Stimulated activated CD4-positive, alpha-beta T cell treated with anti-CD3 and anti-CD28 coated beads, Interleukin-2, amount 100 ng/mL, for 48 hours (primary cell): ENCODE data around the gene SLC29A2.

Experiments
- DNase-seq, 2 donors: peaks; one replicate each; pipeline ENCODE4 v3.0.0-alpha.2; 2020

SLC29A2 gene, protein sequence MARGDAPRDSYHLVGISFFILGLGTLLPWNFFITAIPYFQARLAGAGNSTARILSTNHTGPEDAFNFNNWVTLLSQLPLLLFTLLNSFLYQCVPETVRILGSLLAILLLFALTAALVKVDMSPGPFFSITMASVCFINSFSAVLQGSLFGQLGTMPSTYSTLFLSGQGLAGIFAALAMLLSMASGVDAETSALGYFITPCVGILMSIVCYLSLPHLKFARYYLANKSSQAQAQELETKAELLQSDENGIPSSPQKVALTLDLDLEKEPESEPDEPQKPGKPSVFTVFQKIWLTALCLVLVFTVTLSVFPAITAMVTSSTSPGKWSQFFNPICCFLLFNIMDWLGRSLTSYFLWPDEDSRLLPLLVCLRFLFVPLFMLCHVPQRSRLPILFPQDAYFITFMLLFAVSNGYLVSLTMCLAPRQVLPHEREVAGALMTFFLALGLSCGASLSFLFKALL

DNA sequence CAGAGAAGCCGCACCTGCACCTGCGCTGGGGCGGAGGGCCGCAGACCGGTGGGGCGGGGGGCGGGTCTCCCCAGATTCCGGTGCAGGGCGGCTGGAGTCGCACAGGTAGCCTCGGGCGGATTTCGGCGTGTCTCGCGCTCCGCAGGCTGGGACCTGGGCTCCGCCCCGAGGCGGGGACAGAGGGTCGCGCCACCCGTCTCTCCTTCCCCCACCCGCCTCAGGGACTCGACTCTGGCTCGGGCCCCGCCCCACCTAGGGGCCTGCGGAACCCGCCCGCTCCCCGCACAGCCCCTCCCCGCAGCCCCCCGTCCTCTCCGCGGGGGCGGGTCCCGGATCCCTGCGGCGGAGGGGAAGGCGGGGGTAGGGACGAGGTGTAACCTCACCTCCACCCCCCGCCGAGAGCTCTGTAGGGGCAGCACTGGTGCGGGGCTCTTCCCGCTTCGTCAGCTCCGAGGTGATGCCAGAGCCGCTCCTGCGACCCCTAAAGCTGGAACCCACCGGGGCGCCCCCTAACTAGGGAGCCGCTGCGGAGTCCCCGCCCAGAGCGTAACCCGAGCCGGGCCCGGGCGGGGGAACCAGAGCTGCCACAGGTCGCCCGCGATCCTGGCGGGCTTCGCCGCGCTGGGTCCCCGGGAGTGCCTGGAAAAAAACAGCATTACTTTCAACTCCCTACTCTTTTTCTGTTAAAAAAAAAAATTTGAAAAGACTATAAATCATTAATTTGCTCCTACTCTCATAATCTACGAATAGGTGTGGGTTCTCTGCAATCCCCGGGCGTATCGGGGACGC lies at the start of gene SLC29A2:
Gene SLC29A2 (minus strand): TSS at position 134 of the 789 bp plus-strand sequence. CDS start 169 bp downstream, outside the sequence.
- DNase-seq: peak; percentile 54 to 74

DNA sequence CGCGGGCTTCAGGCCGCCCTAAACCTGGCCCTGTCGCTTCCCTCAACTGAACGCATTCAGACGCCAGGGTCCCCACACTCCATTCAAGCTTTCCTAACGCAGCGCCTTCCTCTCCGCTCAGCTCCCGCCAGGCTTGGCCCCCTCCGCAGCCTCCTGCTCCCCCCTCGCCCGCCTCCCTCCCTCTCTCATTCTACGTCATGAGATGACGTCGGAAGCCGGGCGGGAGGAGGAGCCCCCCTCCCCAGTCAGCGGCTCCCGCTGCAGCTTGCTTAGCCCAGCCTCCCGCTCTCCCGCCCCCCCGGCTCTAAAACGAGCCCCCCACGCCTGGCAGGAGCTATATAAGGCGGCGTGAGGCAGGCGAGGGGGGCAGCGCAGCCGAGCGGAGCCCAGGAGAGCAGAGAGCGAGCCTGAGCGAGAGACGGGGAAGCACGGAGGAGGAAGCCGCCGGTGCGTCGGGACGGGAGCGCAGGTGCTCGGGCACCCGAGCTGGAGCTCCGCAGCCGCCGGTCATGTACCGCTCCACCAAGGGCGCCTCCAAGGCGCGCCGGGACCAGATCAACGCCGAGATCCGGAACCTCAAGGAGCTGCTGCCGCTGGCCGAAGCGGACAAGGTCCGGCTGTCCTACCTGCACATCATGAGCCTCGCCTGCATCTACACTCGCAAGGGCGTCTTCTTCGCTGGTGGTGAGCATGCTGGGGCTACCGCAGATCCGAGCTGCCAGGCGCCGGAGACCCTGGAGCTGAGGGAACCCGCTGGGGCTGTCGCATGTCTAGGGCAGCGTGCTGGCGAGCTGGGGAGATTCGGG lies 49.3 kb upstream of the SLC29A2 start, which contains the start of gene NPAS4:
Gene NPAS4 (plus strand): TSS at position 365 of the 806 bp plus-strand sequence. CDS start 145 bp downstream, at position 510.
- no peak for DNase-seq

DNA sequence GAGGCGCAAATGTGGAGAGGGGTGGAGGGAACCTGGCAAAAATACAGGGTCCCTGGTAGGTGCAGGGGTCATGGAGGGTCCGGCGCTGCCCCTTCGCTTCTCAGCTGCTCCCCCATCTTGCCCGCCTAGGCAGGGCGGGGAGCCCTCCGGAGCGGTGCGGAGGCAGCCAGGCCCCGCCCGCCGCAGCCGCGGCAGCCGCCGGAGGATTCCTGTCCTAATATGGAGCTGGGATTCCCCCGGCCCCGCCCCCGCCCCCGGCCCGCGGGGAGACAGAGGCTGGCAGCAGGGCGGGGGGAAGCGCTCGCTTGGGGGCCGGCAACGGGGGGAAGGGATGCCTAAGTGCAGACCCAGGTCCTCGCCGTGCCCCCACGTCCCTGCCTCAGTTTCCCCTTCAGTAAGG lies 48.3 kb upstream of the SLC29A2 start:
- no peak for DNase-seq

DNA sequence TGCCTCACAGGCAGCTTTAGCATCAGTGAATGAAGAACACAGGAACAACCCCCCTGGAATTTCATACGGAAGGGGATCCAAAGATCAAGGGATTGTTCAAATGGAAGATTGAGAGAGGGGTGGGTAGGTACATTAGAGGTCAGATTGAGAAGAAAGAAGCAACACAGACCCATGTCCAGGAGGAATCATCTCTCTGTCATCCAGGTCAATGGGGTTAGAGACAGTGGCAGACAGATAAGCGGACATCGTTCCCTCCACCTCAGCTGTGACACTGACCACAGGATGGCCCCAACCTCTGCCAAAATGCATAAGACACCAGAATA lies 47.4 kb upstream of the SLC29A2 start:
- no peak for DNase-seq

DNA sequence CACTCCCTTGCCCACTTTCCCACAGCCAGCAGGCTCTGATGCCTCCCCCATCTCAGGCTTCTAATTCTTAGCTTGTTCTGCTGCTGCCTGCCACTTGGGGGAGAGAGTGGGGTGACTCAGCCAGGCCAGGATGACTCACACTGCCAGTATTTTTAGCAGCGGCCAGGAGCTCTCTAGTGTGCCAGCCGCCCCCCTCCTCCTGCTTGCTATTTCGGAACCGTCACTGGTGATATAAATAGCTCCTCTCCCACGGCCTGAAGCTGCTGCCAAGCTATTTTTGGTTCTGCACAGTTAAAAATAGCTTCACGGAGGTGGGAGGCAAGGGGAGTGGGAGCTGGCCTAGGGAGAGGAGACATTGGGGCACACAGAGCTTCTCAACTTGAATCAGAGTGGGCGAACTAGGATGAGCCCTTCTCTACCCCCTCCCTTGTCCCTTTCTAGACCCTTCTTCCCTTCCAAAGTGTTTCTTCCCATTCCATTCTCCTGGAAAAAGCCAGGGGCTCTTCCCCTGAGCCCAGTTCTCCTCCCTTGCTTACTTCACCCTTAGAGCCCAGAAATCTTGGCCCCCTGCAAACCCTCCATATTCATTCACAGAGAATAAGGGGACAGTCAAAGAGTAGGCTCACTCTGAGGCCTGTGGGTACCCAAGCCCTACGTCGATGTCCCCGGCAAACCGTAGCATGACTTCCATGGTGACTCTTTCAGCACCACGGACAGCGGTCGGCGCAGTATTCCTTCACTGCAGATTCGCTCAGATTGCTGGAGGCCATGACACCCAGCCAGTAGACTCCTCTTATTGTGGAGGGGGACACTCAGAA lies 46.8 kb upstream of the SLC29A2 start:
- peak; percentile 58 to 66 for DNase-seq

DNA sequence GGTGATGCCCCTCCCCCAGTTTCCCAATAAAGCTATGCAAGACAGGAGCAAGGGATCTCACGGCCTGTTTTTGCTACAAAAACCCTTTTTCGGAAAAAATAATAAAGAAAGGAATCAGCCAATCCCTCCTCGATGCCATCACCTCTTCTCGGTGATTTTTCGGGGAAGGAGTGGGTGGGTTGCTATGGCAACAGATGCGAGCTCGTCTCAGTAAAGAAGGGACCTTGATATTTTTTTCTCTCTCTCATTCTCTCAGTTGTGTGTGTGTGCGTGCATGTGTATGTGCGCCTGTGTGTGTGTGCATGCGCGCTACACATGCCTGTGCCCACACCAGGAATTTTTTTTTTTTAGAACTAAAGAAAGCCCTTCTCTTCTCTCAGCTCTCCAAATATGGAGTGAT lies 45.4 kb upstream of the SLC29A2 start:
- DNase-seq: peak; percentile 24 to 35

DNA sequence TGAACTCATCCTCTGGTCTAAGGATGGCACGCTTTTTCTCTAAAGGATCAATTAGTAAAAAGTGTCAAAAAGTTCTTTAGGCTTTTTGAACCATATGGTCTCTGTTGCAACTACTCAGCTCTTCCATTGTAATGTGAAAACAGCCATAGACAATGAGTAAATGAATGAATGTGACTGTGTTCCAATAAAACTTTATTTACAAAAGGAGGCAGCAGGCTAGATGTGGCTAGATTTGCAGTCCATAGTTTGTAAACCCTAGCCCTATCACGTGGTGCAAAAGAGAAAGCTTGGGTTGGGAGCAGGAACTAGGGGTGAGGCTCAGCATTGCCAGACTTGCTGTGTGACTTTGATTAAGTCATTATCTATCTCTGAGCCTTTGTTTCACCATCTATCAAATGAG lies 43.9 kb upstream of the SLC29A2 start:
- no peak for DNase-seq

DNA sequence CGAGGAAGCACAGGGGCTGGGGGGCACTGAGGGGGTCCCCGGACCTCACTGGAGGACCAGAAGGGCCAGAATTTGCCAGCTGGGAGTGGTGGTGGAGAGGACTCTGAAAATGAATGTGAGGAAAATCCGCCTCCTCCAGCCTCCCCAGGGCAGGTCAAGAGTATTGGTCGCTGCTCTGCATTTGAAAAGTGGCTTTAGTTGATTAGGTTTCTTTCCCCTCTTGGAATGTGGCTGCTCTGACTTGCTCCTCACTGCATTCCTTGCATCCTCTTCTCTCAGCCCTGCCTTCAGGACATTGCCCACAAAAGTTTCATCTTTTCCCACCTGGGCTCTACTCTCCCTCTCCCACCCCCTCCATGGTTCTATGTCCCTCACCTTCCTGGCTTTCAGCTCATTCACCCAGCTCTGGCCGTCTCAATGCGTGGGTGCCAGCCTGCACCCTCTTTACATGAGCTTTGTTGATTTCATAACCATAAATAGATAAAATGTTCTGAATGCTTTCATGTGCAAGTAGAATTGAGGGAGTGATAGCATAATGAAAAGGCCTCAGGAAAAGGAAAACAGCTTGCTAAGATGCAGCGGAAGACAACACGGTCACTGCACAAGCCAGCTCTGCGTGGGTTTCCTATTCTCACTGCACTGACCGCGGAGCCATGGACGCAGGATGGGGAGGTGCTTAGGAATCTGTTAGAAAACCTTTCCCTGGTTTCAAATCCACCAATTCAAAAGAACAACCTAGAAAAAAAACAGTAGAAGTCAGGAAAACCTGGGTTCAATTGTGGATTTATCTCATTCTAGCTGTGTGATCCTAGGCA lies 42.8 kb upstream of the SLC29A2 start:
- DNase-seq: no peak

DNA sequence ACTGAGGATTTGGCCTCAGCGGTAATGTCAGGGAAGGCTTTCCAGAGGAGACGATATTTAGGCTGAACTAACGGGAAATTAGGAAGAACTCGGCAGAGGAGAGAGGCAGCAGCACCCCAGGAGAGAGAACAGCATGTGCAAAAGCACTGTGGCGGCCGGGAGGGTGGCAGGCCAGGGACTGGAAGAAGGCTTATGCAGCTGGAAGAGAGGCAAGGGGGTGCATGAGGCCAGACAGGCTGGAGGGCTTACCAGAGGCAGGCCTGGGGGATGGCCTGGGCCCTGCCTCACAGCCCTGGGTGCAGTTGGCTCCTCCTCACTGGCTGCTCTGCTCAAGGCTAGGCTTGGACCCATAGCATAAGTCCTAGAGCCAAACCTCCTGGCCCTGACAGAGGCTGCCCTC lies 41.6 kb upstream of the SLC29A2 start:
- DNase-seq: no peak

DNA sequence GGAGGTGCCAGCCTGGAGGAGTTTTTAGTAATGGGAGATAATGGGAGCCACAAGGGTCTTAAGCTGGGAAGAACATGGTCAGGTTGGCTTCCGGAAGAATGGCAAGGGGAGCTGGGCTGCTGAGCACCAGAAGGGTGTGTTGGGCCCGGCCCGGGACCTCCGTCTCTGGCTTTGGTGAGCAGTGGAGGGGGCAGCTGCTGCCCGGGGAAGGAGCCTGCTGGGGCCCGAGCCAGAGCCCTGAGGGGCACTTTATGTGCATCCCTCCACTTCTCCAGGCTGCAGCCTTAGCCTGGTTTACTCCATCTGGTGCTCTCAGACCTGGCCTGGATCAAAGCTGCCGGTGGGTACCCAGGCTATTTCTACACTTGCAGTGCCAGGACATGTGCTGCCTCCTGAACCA lies 40.5 kb upstream of the SLC29A2 start:
- no peak for DNase-seq

DNA sequence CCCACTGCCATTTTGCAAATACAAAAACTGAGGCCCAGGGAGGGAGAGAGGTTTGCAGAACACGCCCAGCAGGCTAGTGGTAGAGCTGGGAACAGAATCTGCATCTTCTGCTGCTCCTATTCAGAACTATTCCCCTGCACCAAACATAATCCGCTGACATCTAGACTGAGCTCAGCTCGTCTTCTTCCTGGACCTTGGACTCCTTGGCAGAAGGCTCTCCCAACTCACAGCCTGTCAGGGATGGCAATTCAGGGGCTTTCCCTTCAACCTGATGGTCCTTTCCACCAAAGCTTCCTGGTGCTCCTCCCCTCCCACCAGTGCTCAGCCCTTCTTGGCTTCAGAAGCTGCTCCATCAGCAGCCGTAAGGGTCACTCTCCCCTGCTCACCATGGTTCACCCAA lies 39.8 kb upstream of the SLC29A2 start:
- no peak for DNase-seq

DNA sequence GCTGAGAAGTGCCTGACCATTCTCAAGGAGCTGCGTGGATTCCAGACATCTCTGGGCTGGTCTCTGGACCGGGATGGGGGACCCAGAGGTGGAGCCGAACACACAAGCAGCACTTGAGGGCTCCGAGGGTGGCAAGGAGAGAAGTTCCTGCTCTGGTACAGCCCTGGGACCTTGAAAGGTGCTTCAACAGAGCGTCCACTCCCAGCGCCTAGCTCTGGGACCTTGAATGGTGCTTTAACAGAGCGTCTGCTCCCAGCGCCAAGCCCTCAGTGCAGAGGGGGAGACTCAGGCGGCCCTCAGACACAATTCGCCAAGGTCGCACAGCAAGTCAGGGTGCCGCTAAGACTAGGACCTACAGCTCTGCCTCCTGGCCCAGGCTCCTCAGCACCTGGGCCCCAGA lies 38.6 kb upstream of the SLC29A2 start:
- DNase-seq: no peak

DNA sequence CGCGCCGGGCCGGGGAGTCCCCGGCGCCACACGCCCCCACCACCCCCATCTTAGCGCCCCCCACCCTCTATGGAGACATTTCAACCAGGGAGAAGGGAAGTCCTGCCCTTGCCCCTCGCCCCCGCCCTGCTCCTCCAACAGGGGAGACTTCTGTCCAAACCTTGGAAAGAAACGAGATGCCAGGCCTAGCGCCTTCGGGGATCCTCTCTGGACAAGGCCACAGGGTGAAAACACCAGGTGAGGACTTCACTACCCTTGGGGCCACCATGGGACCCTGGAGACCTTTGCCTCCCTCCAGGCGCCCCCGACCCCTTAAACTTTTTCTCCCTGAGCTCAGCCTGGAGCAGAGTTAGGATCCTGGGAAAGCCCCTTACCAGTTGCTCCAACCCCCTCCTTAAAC lies 37.7 kb upstream of the SLC29A2 start:
- DNase-seq: no peak

DNA sequence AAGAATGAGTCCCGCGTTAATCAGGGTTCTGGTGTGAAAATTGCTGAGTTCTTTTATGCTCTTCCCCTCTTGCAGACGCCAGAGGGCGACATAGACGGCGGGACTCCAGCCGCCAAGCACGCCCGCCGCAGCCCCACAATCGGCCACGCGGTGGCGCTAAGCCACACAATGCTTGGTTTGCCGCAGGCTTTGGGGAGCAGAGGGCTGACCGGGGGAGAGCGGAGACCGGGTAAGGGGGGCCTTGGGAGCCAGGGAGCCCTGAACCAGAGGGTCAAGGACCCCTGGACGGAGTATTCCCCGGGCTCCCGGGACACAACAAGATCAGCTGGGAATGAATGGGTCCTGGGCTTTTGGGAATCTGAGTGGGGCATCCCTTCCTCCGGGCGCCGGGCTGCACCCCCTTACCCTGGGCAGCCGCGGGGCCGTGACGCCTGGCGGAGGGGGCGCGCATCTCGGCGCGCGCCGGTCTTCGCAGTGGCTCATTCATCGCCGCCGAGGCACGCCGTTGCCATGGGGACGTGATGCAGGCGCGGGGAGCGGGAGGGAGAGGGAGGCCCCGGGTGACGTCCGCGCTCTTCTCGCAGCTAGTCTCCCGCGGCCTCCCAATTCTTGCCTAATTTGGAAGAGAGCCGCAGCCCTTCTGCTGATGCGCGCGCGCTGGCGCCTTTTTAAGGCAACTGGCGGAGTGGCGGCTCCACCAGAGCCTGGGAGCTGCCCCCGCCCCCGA lies 37.1 kb upstream of the SLC29A2 start:
- DNase-seq: peak; percentile 99 to 100

DNA sequence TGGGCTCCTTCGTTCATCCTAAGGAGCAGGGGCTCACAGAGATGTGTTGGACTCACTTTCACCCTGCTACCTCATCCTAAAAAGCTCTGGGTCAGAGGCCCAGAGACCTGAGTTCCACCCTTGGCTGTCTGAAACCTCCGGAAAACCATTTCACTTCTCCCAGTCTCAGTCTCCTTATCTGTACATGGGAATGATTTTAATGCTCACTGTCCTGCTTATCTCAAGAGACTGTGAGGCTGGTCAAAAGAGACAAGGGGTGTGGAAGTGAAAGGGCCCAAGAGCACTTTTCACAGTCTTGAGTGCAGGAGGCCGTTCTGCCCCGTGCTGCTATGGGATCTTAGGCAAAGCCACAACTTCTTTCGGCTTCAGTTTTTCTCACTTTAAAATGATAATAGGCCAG lies 36.1 kb upstream of the SLC29A2 start:
- DNase-seq: no peak

DNA sequence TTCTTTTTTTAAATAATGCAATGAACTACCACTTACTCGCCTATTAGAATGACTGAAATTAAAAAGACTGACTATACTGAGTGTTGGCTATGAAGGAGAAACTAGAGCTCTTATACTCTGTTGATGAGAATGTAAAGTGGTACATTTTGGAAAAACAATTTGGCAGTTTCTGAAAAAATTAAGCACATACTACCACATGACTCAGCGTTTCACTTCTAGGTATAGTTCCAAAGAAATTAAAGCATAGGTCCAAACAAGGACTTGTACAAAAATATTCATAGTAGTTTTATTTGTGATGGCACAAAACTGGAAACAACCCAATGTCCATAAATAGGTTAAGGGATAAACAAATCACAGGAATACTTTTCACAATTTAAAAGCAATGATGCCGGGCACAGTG lies 22.4 kb upstream of the SLC29A2 start:
- DNase-seq: no peak

DNA sequence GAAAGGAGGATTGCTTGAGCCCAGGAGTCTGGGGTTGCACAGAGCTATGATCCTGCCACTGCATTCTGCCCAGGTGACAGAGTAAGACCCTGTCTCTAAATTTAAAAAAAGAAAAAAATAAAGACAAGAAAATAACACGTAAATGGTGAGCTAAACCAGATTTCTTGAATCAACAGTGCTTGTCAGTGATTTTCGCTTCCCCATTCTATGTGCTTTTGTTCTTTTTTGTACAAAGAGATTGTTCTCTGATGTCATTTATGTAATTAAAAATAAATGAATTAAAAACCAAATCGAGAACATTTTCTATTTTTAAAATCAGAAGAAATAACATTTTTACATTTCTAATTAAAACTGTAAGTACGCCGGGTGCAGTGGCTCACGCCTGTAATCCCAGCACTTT lies 19.8 kb upstream of the SLC29A2 start:
- no peak for DNase-seq

DNA sequence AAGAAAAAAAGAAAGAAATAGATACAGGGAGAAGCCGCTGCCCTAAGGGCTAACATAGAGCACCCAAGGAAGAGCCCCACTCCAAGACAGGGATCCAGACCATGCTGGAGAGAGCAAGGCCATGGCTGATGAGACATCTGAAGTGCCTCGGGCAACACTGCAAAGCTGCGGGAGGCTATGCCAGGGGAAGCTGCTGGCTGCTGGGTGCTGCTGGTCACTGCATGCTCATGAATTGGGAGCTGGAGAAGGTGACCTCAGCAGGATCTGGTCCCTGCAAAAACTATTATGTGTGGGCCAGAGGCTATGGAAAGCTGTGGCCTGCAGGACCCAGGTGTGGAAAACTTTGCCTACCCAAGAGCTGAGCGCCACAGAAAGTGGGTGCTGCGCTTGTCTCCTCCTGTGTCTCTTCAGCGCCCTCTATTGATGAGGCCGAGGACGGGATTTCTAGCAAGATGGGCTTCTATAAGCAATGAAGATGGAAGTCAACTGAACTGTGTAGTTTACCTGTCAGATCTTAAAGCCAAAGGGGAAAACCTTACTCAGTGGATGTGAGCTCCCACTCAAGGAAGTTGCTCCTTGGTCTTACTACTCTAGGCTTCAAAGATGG lies 17.3 kb upstream of the SLC29A2 start:
- peak; percentile 63 to 64 for DNase-seq

DNA sequence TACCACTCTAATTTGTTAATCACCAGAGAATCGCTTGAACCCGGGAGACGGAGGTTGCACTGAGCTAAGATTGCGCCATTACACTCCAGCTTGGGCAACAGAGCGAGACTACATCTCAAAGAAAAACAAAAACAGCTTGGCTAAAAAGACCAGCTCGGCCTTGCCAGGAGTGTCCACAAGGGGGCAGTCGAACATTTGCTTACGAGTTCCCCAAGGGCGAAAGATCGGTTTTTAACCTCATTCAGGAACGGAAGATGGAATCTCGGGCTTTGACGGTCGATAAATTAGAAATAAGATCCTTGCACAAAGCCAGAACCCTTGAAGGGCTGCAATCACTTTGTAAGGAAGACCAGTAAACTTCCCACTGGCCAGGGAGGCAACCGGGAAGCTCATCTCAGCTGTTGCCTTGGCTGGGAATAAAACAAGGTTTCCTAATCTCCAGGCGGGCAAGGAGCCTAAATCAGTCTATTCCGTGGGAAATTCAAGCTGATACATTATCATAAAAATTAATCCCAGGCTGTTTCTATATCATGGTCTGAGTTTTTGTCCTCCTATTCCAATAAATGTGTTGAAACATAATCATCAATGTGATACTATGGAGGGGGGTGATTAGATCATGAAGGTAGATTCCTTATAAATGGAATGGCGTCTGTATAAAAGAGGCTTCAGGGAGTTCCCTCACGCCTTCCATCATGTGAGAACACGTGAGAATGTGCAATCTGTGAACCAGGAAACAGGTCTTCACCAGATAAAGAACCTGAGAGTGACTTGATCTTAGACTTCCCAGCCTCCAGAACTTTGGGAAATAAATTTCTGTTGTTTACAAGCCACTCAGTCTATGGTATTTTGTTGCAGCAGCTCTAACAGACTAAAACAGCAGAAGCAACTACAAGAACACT lies 14.9 kb upstream of the SLC29A2 start:
- peak; percentile 85 to 91 for DNase-seq
